GM12864 (cell line): ENCODE data around the gene TARBP1.
"Not testable (repeated sequence)": the region's sequence is repeated elsewhere in the genome, so short reads cannot be mapped to it uniquely, and the experiment has no call there.

ENCODE experiments used
- DNase-seq: peaks from one replicate; pipeline ENCODE4 v3.0.0-alpha.2; 2011; ENCODE audit warnings: low read depth
- H3K4me3 ChIP-seq: 2 replicates; pipeline ENCODE4 v1.5.1; 2011; ENCODE audit warnings: mild to moderate bottlenecking, low read depth, low read length, control low read depth
- CTCF ChIP-seq: IDR thresholded peaks from 2 replicates; pipeline ENCODE4 v1.5.1; 2011; ENCODE audit warnings: low read depth, mild to moderate bottlenecking, moderate library complexity, low read length, control low read depth, inconsistent platforms; ENCODE audit errors: missing control alignments

Gene TARBP1

DNA sequence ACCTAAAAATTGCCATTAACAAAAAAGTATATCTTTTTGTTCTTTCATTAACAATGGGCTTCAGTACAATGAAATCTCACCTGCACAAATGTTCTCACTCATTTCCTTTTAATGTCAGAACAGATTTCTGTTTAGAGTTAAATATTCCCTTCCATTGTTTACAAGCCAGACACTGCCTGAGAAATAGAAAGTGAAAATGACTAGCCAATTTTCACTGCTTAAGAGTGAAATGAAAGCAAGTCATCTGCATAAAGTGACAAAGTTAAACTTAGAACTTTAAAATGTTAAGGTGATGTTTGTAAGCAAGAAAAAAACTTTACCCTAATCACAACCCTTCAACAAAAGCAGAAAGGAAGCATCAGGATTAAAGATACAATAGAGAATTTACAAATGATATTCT is 78.2 kb downstream of the TARBP1 start:
- no peak for TF ChIP-seq CTCF
- DNase-seq, result no peak

GRCh38 chr1:234399515-234399914 is 79.5 kb downstream of the TARBP1 start:
- not testable (repeated sequence) for DNase-seq, H3K4me3 ChIP-seq

More for the DNA sequence above, 78.2 kb downstream of the TARBP1 start:
- no peak overlapping the region for H3K4me3 ChIP-seq

DNA sequence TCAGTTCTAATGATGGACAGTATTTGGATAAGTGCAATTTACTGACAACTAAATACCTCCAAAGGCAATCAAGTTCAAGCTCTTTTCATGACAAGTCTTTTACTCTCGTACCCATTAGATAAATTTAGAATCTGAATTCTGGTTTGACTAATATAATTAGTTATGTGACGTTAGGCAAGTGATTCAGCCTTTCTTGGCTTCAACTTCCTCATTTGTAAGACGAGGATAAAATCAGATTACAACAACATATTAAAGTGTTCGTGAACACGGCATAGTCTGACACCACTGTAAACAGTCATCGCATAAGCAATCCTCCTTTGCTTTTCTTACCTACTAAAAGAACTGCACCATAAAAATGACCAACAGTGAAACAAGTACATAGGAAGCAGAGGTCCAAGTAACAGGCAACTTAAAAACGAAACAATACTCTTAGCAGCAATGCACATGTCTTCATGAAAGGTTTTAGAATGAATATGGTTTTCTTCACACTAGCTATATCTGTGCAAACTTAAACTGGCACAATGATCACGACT is 80.1 kb downstream of the TARBP1 start:
- H3K4me3 ChIP-seq, result peak overlapping the region; percentile 34; the same call in 1 of the 2 replicates
- peak; percentile 53 for DNase-seq
- no peak for TF ChIP-seq CTCF

GRCh38 chr1:234397732-234398131 is 81.2 kb downstream of the TARBP1 start:
- H3K4me3 ChIP-seq, result no peak overlapping the region
- no peak for DNase-seq
- no peak for TF ChIP-seq CTCF

- TF ChIP-seq CTCF, result no peak
- DNase-seq, result no peak
- H3K4me3 ChIP-seq, result no peak overlapping the region
Observed at GRCh38 chr1:234396871-234397270, 82.1 kb downstream of the TARBP1 start.

- no peak for TF ChIP-seq CTCF
- no peak for DNase-seq
- H3K4me3 ChIP-seq, result no peak overlapping the region
Observed at GRCh38 chr1:234396092-234396491, 82.9 kb downstream of the TARBP1 start.

DNA sequence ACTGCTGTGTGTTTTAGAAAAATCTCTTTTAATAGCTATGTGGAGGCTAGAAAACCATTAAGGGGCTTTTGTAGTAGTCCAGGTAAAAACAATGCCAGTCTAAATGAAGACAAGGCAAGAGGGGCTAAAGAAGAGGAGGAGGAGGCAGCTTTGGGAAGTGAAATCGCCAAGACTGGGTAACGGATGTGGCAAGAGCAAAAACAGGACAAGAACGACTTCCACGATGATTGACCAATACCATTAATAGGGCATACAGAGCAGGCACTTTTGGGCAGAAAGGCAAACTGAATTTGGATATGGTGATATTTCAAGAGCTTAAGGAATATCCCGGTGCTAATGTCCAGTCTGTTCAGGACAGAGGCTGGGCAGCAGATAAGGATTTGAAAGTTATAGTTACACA is 83.7 kb downstream of the TARBP1 start:
- H3K4me3 ChIP-seq, result no peak overlapping the region
- no peak for DNase-seq
- TF ChIP-seq CTCF, result no peak
